Activated CD4-positive, CD25-positive, alpha-beta regulatory T cell (primary cell): ENCODE measurements around the gene GAS6.
"Not testable (repeated sequence)": the region's sequence is repeated elsewhere in the genome, so short reads cannot be mapped to it uniquely, and the experiment has no call there.

ENCODE experiments used
- DNase-seq, 4 experiments: peaks; one replicate each; lab custom pipeline; 2025; lab: John Stamatoyannopoulos, UW

GAS6 gene

DNA sequence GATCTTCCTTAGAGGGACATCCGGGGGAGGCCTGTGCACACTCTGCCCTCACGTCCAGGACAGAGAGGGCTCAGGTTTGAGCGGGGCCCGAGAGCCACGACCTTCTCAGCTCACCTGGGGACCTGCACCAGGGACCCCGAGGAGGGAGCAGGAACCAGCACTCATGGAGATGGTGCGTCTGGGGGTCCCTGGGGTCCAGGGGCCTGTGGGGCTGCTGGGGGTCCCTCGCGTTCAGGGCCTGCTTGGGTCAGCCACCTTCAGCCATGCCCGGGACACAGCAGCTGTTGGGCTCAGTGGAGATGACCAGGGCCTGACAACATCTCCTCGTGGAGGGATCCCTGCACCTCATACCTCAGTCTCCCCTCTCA lies 57.8 kb downstream of the GAS6 start:
- no peak for DNase-seq

DNA sequence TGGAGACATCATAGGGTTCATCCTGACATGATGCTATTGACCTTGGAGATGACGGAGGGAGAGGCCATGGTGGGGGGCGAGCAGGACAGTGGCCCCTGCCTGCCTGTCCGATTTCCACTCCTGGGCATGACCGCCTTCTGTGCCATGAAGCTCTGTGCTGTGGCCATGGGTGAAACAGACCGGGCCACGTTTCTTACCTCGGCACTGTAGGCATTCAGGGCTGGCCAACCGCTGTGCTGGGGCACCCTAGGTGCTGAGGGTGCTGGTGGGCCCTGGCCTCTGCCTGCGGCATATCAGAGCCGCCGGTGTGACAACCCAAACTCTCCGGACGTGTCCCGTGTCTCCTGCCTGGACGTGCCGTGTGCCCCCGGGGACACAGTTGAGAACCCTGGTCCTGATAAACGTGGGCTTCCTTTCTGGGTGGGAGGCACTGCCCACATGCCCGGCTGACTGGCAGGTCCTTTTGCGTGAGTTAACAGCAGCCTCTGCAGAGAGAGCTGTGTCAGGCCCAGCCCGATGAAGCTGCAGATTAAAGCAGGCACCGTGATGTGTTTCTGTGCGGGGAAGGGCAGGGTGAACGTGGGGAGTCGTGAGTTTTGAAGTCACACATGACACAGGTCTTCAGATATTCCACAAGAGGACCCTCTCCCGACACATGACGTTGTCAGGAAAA lies 58.3 kb downstream of the GAS6 start:
- no peak for DNase-seq

DNA sequence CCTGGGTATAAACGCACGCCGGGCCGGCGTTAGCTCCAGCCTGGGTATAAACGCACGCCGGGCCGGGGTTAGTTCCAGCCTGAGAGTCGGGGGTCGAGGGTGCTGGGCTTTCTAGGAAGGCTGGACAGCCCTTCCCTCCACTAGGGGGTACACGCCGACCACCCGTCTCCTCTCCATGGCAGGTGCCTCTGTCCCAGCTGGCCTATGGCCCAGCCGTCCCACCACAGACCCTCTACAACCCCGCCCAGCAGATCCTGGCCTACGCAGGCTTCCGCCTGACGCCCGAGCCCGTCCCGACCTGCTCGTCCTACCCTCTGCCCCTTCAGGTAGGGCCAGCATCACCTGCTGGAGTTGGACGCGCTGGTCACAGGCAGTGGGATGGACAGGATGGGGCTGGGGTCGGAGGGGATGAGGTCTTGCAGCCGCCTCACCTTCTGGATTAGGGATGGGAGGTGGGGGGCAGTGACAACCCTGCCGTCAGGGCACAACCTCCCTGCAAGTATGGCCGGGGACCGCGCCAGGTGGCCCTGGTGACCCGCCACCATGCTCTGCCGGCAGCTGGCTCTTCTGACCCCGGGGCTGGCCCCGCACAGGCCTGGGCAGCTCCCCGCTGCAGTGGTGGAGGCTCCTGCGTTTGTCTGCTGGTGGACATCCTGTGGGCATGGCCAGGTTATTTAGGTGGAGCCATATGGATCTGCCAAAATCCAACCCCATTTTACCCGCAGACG lies 59.0 kb downstream of the GAS6 start:
- no peak for DNase-seq

DNA sequence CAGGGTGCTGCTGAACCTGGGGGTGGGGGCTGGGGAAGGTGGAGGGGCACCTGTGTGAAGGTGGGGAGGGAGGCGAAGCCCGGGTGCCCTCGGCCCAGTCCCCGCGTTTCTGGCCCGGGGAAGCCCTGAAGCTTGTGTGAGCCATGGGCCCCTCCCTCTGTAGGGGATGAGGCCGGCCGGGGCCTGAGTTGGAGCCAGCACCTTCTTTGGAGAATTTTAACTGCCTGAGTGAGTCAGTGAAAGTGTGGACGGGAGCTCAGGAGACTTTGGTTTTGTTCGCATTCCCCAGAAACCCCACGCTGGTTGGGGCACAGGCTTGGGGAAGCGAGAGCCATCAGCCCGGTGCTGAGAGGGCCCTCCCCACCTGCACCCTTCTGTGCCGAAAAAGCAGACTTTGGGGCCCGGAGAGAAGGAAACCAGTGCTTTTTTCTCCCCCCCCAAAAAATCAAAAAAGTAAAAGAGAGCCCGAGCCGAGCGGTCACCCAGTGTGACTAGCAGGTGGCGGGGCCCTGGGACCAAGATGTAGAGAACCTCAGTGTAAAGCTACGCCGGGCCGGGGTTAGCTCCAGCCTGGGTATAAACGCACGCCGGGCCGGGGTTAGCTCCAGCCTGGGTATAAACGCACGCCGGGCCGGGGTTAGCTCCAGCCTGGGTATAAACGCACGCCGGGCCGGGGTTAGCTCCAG lies 59.7 kb downstream of the GAS6 start:
- DNase-seq = no peak

DNA sequence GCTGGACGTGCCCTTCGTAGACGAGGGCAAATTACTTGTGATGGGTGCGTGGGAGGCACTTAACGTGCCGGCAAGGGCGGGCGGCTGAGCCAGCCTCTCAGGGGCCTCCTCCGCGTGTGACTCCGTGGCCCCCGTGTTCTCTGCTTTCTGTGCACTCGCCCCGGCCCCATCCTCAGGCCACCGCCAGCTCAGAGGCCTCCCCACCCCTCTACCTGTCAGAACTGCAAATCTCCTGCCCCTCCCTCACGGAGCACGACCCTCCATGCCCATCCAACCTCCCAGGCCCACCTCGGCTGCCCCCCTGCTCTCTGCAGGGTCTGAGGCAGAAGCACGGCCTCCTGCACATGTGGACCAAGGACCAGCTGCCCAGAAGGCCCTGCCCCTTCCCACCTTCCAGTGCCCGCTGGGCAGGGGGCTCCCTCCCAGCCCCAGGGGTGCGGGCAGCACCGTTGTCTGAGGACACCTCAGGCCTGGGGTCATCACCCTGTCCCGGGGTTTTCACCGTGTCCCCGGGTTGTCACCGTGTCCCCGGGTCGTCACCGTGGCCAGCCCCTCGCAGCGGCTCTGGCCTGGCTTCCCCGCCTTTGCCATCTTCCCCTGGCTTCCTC lies 60.4 kb downstream of the GAS6 start:
- no peak for DNase-seq

DNA sequence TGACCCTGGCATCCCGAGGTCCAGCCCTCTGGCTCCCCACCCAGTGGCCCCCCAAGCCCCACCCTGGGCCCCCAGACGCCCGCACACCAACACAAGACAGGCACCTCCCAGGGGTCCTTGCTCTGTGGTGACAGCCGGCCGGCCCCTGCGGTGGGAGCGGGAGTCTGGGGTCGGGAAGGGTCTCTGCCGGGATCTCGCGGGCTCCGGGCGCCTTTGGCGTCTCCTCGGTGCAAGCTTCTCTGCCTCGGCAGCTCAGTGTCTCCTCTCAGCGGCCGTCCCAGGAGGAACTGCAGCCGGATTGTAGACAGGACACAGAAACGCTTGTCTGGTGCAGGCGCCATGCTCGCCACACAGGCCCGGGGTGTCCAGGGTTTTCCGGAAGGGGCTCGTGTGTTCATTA lies 61.1 kb downstream of the GAS6 start:
- no peak for DNase-seq

DNA sequence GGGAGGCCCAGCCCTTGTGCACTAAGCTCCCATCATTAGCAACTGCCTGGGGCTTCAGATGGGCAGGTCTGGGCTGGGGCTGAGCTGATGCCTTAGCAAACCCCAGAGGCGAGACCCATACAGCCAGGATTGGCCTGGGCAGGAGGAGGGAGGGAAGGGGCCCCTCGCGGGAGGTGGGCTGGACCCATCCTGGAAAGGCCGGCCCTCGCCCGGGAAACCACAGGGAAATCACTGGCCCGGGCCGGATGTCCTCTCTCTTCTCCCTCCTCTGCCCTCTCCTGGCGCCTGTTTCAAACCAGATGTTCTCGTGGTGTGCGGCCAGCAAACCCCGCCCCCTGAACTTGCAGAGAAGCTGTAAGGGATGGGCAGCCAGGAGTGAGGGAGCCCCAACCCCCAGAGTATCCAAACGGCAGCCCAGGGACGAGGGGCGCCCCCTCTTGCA lies 61.8 kb downstream of the GAS6 start:
- no peak for DNase-seq

DNA sequence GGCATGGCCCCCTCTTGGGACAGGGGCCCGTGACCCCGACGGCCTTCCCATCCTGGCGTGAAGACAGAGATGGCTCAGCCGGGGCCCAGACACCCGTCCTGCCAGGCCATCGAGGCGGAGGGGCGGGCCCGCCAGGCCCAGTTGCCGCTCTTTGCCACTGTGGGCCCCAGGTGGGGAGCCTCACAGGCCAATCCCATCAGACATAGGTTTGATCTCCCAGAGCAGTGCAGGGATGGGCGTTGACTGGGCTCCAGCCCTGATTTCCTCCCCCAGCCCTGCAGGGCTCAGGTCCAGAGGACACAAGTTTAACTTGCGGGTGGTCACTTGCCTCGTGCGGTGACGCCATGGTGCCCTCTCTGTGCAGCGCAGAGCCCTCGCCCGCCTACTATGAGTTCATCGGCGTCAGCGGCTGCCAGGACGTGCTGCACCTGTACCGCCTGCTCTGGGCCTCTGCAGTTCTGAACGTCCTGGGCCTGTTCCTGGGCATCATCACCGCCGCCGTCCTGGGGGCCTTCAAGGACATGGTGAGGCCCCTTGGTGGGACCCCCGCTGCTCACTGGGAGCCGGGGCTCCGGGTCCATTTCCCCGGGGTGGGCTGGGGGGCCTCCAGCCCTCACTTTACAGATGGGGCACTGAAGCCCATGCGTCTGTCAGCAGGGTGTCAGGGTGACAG lies 62.5 kb downstream of the GAS6 start:
- DNase-seq = no peak

DNA sequence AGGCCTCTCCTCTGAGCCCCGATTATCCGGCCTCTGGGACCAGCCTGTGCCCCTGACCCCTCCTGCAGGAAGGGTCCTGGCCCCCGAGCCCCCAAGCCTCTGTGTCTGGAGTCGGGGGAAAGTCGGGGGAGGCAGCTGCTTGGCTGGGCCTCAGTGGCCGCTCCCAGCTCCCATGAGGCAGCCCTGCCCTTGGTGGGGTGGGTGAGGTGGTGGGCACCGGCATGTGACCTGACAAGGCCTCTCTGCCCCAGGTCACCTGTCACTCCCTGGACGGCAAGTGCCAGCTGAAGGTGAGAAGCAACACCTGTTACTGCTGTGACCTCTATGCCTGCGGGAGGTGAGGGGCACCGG lies 63.3 kb downstream of the GAS6 start:
- no peak for DNase-seq

DNA sequence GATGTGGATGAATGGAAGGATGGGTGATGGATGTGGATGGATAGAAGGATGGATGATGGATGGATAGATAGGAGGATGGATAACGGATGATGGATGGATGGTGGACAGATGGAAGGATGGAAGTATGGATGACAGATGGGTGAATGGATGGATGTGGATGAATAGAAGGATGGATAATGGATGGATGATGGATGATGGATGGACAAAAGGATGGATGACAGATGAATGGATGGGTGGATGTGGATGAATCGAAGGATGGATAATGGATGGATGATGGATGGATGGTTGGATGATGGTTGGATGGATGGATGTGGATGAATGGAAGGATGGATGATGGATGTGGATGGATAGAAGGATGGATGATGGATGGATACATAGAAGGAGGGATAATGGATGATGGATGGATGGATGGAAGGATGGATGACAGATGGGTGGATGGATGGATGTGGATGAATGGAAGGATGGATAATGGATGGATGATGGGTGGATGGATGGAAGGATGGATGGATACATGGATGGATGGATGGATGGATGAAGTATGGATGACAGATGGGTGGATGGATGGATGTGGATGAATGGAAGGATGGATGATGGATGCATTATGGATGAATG lies 65.6 kb downstream of the GAS6 start:
- DNase-seq = no peak

DNA sequence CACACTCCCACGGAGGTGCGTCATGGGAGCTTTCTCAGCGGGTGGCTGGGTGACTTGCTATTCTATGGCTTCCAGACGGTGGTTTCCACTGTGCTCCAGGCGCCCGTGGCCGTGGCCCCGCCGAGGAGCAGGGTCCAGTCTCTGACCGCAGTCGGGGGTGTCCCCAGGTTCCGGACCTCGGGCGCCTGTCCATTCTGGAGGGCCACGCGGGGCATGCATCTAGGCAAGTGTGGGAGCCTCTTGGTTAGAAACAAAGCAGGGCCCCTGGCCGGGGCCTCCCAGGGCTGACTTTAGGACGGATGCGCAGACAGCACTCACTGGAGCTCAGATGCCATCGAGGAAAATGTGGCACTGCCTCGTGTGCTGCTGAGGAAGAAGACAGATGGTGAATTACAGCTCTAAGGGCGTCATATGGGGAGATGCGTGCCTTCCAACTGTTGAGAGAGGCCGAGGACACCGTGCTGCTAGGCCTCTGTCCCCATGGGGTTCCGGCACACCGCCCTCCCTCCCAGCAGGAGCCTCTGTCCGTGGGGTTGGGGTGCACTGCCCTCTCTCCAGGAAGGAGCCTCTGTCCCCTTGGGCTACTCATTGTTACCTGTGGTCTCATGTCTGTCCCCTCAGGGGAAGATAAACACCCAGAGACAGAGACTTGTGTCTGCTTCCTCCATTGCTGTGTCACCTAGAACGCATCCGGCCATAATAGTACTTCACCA lies 66.8 kb downstream of the GAS6 start:
- DNase-seq = no peak

DNA sequence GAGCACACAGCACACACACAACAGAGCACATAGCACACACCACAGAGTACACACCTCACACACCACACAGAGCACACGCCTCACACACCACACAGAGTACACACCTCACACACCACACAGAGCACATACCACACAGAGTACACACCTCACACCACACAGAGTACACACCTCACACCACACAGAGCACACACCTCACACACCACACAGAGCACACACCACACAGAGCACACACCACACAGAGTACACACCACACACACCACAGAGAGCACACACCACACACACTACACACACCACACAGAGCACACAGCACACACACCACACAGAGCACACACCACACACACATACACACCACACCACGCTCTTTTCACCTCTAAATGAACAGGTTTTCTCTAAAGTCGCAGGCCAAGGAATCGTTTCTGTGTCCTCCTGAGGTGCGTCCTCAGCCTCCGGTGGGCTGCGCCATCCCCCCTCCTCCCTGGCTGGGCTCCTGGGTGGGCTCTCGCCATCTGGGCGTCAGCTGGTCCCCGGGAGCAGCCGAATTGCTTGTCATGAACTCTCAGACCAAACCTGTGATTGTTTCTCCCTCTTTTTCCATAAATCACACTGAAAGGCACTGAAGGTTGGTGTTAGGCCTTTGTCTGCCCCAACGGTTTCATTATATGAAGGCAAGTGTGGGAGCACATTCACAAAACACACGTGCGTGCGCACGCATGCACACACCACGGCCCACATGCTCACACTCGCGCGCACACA lies 67.5 kb downstream of the GAS6 start:
- no peak for DNase-seq

DNA sequence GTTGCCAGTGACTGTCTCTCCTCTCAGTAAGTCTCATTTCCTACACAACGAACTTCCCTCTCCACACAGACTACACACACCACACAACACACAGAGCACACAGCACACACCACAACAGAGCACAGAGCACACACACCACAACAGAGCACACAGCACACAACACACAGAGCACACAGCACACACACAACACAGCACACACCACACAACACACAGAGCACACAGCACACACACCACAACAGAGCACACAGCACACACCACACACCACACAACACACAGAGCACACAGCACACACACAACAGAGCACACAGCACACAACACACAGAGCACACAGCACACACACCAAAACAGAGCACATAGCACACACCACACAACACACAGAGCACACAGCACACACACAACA lies 68.5 kb downstream of the GAS6 start:
- DNase-seq = not testable (repeated sequence)

DNA sequence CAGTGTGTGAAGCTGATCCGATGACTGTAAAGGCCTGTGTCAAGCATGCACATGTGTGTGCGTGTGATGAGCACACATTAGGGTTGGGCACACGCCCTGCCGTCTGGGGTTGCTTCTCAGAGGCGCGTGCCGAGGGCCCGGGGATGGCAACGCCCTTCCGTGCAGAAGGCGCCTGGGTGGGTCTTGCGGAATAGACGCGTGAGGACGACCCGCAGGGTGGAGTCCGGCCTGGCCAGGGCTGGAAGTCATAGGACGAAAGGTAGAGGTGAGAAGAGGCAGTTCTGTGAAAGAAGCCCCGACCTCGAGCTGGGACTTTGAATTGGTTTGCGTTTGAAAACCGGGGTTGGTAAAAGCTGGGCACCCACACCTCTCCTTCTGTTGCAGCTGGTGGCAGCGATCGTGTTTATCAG lies 69.1 kb downstream of the GAS6 start:
- no peak for DNase-seq

DNA sequence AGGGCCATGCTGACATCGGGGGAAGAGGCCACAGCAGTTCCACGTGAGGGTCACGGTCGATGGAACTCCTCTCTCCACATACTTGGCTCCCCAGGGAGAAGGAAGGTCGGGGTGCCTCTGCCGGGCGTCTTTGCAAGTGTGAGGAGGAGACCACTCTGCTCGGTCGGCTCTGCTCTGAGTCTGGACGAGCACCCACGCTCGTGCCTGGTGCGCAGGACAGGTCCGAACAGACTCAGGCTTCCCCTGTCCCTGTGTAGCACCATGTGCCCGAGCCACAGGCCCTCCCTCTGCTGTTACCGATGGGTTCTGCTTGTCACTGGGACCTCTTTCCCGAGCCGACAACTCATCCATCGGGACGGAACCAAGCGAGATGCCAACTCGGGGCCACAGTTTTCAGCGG lies 69.8 kb downstream of the GAS6 start:
- no peak for DNase-seq

DNA sequence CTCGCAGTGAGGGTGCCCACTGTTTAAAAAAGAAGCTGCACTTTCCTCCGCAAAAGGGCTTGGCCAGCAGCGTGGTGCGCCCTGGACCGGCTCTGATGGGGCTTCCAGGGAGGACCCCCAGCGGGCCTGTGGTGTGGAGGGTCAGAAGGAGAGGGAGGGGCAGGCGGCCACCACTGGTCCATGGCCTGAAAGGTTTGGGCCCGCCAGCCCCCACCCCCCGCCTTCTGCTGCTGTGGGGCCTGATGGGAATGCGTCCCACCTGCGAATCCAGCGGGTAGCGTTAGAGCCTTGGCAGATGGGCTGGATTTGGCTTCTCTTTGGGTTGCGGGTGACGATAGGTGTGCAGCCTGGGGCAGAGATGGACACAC lies 70.2 kb downstream of the GAS6 start:
- no peak for DNase-seq

DNA sequence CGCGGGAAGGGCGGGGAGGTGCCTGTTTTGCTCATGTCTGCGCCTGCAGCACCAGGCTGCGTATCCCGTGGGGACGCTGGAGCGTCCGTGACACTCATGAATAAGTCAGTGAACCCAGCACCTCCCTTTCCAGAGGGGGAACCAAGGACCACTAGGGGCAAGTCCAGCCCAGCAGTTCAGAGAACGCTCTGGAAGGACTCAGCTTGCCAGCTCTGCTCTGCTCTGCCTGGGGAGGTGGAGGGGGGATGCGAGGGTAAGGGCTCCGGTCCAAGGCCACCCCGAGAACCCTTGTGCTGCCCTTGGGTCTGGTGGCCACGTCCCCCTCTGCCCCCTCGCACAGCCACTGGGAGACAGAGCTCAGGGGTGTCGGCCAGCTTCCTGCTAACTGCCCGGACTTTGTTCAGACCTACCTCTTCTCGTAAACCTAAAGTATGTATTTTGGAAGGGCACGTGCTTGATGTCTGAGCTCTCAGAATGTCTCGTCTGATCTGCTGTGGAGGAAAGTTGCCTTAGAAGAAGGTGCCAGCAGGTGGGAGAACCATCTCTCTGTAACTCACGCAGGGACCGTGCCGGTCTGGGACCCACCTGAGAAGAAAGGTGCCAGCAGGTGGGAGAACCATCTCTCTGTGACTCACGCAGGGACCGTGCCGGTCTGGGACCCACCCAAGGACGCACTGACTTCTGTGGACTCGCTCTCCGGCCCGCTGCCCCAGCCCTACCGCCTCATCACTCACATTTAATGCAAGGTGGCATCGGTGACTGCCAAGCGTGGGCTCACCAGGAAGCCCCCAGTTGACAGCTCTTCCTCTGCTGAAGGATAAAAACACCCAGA lies 70.8 kb downstream of the GAS6 start:
- no peak for DNase-seq

DNA sequence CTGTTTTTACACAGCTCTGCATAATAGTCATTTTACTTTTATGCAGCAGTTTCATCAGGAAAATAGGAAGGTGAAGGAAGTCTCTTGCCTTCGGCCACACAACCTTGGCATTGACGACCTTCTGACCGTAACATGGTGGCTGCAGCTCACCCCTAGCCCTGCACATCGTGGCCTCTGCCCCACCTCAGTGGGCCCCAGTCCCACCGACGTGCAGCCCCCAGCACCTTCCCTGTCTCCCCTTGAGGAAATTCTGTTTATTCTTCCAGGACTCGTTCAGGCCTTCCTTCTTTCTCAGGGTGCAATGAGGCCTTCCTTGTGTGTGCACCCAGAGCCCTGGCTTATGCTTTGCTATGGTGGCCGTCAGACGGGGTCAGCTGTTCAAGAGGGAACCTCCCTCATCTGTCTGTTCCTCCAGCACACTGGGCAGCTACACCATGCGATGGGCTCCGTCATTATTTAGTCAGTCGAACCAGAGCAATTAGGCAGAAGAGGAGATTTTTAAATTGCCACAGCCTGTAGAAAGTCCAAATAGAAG lies 71.6 kb downstream of the GAS6 start:
- no peak for DNase-seq

DNA sequence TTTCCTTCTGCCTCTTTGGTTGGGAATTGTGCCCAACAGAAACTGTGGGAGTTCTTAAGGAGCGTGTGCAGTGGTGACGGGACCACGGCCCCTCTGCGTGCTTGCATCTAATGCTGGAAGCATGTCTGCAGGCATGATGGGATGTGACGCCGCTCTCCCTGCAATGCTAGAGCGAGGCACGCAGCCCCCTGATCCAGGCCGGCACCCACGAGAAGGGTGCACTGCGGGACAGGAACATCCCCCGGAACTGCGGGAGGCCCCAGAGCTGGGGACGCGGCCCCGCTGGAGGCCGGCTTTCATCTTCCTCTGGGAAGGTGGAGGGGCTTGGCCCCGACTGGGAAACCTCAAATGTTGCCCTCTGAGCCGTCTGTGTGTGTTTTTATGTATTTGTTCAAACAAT lies 72.1 kb downstream of the GAS6 start:
- DNase-seq = no peak

DNA sequence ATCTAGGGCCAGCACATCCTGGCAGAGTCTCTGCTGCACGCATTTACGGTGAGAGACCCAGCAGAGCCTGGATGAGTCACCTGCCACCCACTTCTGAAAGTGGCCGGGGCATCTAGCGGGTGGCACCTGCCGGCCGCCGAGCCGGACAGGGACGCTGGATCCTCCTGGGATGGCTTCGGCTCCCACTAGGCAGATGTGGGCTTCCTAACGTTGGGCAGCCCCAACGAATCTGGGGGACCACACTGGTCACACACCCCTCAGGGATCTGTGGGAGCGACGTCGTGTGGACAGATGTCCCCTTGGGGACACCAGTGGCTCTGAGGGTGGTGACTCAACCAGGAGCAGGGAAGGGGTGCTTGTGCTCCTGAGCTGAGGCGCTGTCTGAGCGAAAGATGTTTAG lies 72.7 kb downstream of the GAS6 start:
- DNase-seq = no peak
